WTC11 (cell line): ENCODE data around the gene PITHD1. TPM values are rescaled to one million over a fixed set of nuclear protein-coding genes. Genes with fewer than 3 reads are reported as not detected.
"Not testable (repeated sequence)": the region's sequence is repeated elsewhere in the genome, so short reads cannot be mapped to it uniquely, and the experiment has no call there.

Experiments used
- ATAC-seq: fragments of 200-7000 bp; cut with Tn5 transposase; 2 replicates; pipeline ENCODE4 v1.10.0; 2021; ENCODE audit warnings: mild to moderate bottlenecking, moderate library complexity
- CTCF ChIA-PET: fragments of 300-600 bp; sonication (Branson Sonifier 250); formaldehyde crosslinking; loops from one replicate; lab custom pipeline; 2021; ENCODE audit warnings: antibody characterized with exemption; lab: Charles Lee
- POLR2A ChIA-PET: fragments of 350-600 bp; sonication (Branson Sonifier 250); formaldehyde crosslinking; loops from one replicate; lab custom pipeline; 2021; ENCODE audit warnings: antibody characterized with exemption; lab: Charles Lee
- DNase-seq: peaks from one replicate; pipeline ENCODE4 v3.0.0; 2021; ENCODE audit warnings: low spot score
- H3K27ac Mint-ChIP-seq: 2 replicates; pipeline ENCODE4 v1.8.0; 2021; ENCODE audit warnings: mixed read lengths
- H3K27me3 Mint-ChIP-seq: 2 replicates; pipeline ENCODE4 v1.8.0; 2021; ENCODE audit warnings: low read depth, mild to moderate bottlenecking, moderate library complexity, mixed read lengths
- H3K36me3 Mint-ChIP-seq: 2 replicates; pipeline ENCODE4 v1.8.0; 2021; ENCODE audit warnings: mixed read lengths
- H3K4me1 Mint-ChIP-seq: 2 replicates; pipeline ENCODE4 v1.8.0; 2022; ENCODE audit warnings: mixed read lengths
- H3K4me3 Mint-ChIP-seq: 2 replicates; pipeline ENCODE4 v1.8.0; 2021; ENCODE audit warnings: mild to moderate bottlenecking, moderate library complexity, mixed read lengths
- H3K9me3 Mint-ChIP-seq: 2 replicates; pipeline ENCODE4 v1.8.0; 2021; ENCODE audit warnings: mixed read lengths
- FOXJ3 ChIP-seq: sonication (generic); formaldehyde crosslinking; IDR thresholded peaks from 2 replicates; pipeline ENCODE4 v1.9.0; 2021; ENCODE audit warnings: missing genetic modification reagents, mild to moderate bottlenecking, borderline replicate concordance
- FOXK1 ChIP-seq: sonication (generic); formaldehyde crosslinking; IDR thresholded peaks from 2 replicates; pipeline ENCODE4 v1.8.0; 2022; ENCODE audit warnings: mild to moderate bottlenecking, moderate library complexity, missing genetic modification reagents
- IRF2 ChIP-seq: sonication (generic); formaldehyde crosslinking; IDR thresholded peaks from 2 replicates; pipeline ENCODE4 v1.8.0; 2022; ENCODE audit warnings: low read depth, missing genetic modification reagents, borderline replicate concordance
- SMAD4 ChIP-seq: sonication (generic); formaldehyde crosslinking; IDR thresholded peaks from 2 replicates; pipeline ENCODE4 v1.8.0; 2022; ENCODE audit warnings: mild to moderate bottlenecking, missing genetic modification reagents
- TEAD4 ChIP-seq: sonication (generic); formaldehyde crosslinking; IDR thresholded peaks from 2 replicates; pipeline ENCODE4 v1.8.0; 2022; ENCODE audit warnings: mild to moderate bottlenecking, missing genetic modification reagents
- total RNA-seq: library from RNA; stranded (reverse); gene quantifications from 3 replicates; pipeline ENCODE4 v1.2.3, GENCODE V29; 2021
- TF ChIP-seq, protein P1 (sequence below): sonication (generic); formaldehyde crosslinking; conservative IDR thresholded peaks from 2 replicates; pipeline ENCODE4 v1.8.1; 2023; ENCODE audit warnings: mild to moderate bottlenecking, low read depth, missing genetic modification reagents, moderate library complexity
- TF ChIP-seq, protein P2 (sequence below): sonication (generic); formaldehyde crosslinking; IDR thresholded peaks from 2 replicates; pipeline ENCODE4 v1.8.0; 2023; ENCODE audit warnings: missing genetic modification reagents, mild to moderate bottlenecking, borderline replicate concordance
- TF ChIP-seq, protein P3 (sequence below): fragments of 250-450 bp; sonication (Bioruptor Pico); IDR thresholded peaks from 2 replicates; pipeline ENCODE4 v1.9.0; 2021; ENCODE audit warnings: mild to moderate bottlenecking
- TF ChIP-seq, protein P4 (sequence below): sonication (generic); formaldehyde crosslinking; IDR thresholded peaks from 2 replicates; pipeline ENCODE4 v1.8.1; 2023; ENCODE audit warnings: mild to moderate bottlenecking, missing genetic modification reagents, borderline replicate concordance
- TF ChIP-seq, protein P5 (sequence below): sonication (generic); formaldehyde crosslinking; IDR thresholded peaks from 2 replicates; pipeline ENCODE4 v1.8.1; 2023; ENCODE audit warnings: mild to moderate bottlenecking, missing genetic modification reagents

PITHD1 gene
- total RNA-seq, 1 experiment from 2014 or later = 66.2 TPM

DNA sequence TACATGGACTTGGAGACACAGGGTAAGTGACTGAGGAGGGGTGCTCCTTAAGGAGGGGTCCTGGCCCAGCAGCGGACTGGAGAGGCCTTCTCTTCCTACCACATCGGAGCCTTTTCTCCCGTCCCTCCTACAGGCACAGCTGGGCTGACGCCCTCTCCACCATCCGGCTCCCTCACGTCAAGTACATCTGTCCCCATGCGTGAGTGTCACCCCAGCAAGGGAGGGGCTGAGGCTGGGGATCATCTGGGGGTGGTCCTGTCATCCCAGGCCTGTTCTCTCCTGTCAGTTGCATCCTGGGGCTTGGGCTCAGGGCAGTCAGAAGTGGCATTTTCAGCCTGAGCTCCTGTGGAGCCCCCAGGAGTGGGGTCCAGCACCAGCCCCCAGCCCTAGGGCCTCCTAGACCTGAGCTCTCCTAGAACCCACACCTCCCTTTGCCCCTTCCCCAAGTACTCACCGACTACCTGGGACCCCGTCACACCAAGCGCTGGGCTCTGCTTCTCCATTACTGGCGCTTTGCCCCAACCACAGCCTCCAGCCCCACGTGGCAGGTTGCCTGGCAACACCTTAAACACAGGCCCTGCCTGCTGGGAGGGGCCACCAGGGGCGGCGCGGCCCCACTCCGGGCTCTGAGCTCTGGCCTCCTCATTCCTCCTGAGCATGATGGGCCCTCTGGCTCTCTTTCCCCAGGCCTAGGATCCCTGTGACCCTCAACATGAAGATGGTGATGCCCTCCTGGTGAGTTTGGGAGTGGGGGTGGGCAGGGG is 15.0 kb downstream of the PITHD1 start:
- H3K4me1 Mint-ChIP-seq = peaks cover 15% of the 10 kb centered on the region
- DNase-seq (no peak), ATAC-seq (no peak)
- peaks cover 12% of the 10 kb centered on the region for H3K36me3 Mint-ChIP-seq
- TF ChIP-seq FOXK1 (CRISPR knock-in tag) = no peak
- ChIA-PET POLR2A (no interaction called here), CTCF (interaction anchor here (0.8 to 2.2 kb wide), 4 partner anchors 15 to 23 kb away, joined by 3 to 8 read pairs (median 4); partner anchors contain the start of gene PITHD1)
- no peaks in the 10 kb centered on the region for H3K27me3 Mint-ChIP-seq
- H3K4me3 Mint-ChIP-seq = no peak overlapping the region; the same call in 1 of the 2 replicates
- no peak overlapping the region; the same call in 1 of the 2 replicates for H3K27ac Mint-ChIP-seq
- H3K9me3 Mint-ChIP-seq = no peaks in the 10 kb centered on the region

DNA sequence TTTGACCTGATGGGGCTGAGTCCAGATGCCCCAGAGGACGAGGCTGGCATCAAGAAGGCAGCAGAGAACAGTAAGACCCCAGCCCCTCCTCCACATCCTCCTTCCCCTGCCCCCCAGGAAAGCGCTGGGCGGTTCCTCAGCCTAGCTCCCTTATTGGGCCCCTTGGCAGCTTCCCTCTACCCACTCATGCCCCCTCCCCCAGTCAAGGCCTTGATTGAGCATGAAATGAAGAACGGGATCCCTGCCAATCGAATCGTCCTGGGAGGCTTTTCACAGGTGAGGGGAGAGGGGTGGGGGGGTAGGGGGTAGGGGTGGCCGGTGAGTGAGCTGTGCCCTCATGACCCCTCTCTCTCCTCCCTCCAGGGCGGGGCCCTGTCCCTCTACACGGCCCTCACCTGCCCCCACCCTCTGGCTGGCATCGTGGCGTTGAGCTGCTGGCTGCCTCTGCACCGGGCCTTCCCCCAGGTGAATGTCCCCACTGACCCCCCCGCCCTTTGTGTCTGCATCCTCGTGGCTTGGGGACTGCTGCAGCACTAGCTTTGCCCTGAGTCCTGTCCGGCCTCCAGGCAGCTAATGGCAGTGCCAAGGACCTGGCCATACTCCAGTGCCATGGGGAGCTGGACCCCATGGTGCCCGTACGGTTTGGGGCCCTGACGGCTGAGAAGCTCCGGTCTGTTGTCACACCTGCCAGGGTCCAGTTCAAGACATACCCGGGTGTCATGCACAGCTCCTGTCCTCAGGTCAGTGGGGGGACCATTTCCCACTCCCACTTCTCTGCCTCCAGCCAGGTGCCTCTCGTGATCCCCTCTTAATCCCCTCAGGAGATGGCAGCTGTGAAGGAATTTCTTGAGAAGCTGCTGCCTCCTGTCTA is 15.9 kb downstream of the PITHD1 start:
- Mint-ChIP-seq H3K4me1 (peaks cover 20% of the 10 kb centered on the region), H3K4me3 (no peak overlapping the region), H3K9me3 (no peaks in the 10 kb centered on the region), H3K27me3 (no peaks in the 10 kb centered on the region), H3K36me3 (peaks cover 13% of the 10 kb centered on the region), H3K27ac (no peak overlapping the region)
- no peak for ATAC-seq
- POLR2A ChIA-PET = interaction anchor here (1.2 kb wide), 1 partner anchor 16 kb away, joined by 3 read pairs; the partner anchor contains the start of gene PITHD1
- CTCF ChIA-PET = interaction anchor here (0.8 to 2.2 kb wide), 5 partner anchors 16 to 44 kb away, joined by 3 to 8 read pairs (median 3); partner anchors contain the start of gene PITHD1
- TF ChIP-seq, protein P1, sequence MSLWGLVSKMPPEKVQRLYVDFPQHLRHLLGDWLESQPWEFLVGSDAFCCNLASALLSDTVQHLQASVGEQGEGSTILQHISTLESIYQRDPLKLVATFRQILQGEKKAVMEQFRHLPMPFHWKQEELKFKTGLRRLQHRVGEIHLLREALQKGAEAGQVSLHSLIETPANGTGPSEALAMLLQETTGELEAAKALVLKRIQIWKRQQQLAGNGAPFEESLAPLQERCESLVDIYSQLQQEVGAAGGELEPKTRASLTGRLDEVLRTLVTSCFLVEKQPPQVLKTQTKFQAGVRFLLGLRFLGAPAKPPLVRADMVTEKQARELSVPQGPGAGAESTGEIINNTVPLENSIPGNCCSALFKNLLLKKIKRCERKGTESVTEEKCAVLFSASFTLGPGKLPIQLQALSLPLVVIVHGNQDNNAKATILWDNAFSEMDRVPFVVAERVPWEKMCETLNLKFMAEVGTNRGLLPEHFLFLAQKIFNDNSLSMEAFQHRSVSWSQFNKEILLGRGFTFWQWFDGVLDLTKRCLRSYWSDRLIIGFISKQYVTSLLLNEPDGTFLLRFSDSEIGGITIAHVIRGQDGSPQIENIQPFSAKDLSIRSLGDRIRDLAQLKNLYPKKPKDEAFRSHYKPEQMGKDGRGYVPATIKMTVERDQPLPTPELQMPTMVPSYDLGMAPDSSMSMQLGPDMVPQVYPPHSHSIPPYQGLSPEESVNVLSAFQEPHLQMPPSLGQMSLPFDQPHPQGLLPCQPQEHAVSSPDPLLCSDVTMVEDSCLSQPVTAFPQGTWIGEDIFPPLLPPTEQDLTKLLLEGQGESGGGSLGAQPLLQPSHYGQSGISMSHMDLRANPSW (CRISPR knock-in tag) = no peak
- TF ChIP-seq TEAD4 (CRISPR knock-in tag) (no peak), IRF2 (CRISPR knock-in tag) (no peak), SMAD4 (CRISPR knock-in tag) (no peak), FOXJ3 (CRISPR knock-in tag) (no peak)
- TF ChIP-seq, protein P2, sequence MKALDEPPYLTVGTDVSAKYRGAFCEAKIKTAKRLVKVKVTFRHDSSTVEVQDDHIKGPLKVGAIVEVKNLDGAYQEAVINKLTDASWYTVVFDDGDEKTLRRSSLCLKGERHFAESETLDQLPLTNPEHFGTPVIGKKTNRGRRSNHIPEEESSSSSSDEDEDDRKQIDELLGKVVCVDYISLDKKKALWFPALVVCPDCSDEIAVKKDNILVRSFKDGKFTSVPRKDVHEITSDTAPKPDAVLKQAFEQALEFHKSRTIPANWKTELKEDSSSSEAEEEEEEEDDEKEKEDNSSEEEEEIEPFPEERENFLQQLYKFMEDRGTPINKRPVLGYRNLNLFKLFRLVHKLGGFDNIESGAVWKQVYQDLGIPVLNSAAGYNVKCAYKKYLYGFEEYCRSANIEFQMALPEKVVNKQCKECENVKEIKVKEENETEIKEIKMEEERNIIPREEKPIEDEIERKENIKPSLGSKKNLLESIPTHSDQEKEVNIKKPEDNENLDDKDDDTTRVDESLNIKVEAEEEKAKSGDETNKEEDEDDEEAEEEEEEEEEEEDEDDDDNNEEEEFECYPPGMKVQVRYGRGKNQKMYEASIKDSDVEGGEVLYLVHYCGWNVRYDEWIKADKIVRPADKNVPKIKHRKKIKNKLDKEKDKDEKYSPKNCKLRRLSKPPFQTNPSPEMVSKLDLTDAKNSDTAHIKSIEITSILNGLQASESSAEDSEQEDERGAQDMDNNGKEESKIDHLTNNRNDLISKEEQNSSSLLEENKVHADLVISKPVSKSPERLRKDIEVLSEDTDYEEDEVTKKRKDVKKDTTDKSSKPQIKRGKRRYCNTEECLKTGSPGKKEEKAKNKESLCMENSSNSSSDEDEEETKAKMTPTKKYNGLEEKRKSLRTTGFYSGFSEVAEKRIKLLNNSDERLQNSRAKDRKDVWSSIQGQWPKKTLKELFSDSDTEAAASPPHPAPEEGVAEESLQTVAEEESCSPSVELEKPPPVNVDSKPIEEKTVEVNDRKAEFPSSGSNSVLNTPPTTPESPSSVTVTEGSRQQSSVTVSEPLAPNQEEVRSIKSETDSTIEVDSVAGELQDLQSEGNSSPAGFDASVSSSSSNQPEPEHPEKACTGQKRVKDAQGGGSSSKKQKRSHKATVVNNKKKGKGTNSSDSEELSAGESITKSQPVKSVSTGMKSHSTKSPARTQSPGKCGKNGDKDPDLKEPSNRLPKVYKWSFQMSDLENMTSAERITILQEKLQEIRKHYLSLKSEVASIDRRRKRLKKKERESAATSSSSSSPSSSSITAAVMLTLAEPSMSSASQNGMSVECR (CRISPR knock-in tag) = no peak
- TF ChIP-seq, protein P3, sequence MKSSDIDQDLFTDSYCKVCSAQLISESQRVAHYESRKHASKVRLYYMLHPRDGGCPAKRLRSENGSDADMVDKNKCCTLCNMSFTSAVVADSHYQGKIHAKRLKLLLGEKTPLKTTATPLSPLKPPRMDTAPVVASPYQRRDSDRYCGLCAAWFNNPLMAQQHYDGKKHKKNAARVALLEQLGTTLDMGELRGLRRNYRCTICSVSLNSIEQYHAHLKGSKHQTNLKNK (CRISPR knock-in tag) = no peak
- TF ChIP-seq, protein P4, sequence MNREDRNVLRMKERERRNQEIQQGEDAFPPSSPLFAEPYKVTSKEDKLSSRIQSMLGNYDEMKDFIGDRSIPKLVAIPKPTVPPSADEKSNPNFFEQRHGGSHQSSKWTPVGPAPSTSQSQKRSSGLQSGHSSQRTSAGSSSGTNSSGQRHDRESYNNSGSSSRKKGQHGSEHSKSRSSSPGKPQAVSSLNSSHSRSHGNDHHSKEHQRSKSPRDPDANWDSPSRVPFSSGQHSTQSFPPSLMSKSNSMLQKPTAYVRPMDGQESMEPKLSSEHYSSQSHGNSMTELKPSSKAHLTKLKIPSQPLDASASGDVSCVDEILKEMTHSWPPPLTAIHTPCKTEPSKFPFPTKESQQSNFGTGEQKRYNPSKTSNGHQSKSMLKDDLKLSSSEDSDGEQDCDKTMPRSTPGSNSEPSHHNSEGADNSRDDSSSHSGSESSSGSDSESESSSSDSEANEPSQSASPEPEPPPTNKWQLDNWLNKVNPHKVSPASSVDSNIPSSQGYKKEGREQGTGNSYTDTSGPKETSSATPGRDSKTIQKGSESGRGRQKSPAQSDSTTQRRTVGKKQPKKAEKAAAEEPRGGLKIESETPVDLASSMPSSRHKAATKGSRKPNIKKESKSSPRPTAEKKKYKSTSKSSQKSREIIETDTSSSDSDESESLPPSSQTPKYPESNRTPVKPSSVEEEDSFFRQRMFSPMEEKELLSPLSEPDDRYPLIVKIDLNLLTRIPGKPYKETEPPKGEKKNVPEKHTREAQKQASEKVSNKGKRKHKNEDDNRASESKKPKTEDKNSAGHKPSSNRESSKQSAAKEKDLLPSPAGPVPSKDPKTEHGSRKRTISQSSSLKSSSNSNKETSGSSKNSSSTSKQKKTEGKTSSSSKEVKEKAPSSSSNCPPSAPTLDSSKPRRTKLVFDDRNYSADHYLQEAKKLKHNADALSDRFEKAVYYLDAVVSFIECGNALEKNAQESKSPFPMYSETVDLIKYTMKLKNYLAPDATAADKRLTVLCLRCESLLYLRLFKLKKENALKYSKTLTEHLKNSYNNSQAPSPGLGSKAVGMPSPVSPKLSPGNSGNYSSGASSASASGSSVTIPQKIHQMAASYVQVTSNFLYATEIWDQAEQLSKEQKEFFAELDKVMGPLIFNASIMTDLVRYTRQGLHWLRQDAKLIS = no peak
- TF ChIP-seq, protein P5, sequence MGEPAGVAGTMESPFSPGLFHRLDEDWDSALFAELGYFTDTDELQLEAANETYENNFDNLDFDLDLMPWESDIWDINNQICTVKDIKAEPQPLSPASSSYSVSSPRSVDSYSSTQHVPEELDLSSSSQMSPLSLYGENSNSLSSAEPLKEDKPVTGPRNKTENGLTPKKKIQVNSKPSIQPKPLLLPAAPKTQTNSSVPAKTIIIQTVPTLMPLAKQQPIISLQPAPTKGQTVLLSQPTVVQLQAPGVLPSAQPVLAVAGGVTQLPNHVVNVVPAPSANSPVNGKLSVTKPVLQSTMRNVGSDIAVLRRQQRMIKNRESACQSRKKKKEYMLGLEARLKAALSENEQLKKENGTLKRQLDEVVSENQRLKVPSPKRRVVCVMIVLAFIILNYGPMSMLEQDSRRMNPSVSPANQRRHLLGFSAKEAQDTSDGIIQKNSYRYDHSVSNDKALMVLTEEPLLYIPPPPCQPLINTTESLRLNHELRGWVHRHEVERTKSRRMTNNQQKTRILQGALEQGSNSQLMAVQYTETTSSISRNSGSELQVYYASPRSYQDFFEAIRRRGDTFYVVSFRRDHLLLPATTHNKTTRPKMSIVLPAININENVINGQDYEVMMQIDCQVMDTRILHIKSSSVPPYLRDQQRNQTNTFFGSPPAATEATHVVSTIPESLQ (CRISPR knock-in tag) = no peak
- DNase-seq = no peak

DNA sequence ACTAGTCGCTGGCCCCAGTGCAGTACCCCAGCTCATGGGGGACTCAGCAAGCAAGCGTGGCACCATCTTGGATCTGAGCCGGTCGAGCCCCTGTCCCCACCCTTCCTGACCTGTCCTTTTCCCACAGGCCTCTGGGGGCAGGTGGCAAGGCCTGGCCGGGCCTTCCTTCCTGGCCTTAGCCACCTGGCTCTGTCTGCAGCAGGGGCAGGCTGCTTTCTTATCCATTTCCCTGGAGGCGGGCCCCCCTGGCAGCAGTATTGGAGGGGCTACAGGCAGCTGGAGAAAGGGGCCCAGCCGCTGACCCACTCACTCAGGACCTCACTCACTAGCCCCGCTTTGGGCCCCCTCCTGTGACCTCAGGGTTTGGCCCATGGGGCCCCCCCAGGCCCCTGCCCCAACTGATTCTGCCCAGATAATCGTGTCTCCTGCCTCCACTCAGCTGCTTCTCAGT is 16.5 kb downstream of the PITHD1 start:
- not testable (repeated sequence) for DNase-seq, H3K27me3 Mint-ChIP-seq, H3K27ac Mint-ChIP-seq, H3K4me3 Mint-ChIP-seq, ATAC-seq, H3K9me3 Mint-ChIP-seq
- POLR2A ChIA-PET = interaction anchor here (0.7 to 1.2 kb wide), 2 partner anchors 17 to 31 kb away, joined by 3 read pairs; partner anchors contain the start of gene PITHD1
- H3K4me1 Mint-ChIP-seq = peaks cover 23% of the 10 kb centered on the region
- CTCF ChIA-PET = interaction anchor here (1.1 to 2.2 kb wide), 3 partner anchors 16 to 43 kb away, joined by 3 to 8 read pairs (median 3); partner anchors contain the start of gene PITHD1
- peaks cover 13% of the 10 kb centered on the region for H3K36me3 Mint-ChIP-seq
